Measurements from ENCODE around the gene RTTN. TPM values are rescaled to one million over a fixed set of nuclear protein-coding genes. Genes with fewer than 3 reads are reported as not detected.
"Not testable (repeated sequence)": the region's sequence is repeated elsewhere in the genome, so short reads cannot be mapped to it uniquely, and the experiment has no call there.

Gene RTTN
- total RNA-seq (2014; rRNA removed; shearing (Covaris generic)) = 16.2 and 29.9 TPM in 2 replicates

- DNase-seq (ENCODE audit: low read depth) = peak; percentile 96
Measured at GRCh38 chr18:70205421-70206397, at the start of gene RTTN. Gene RTTN, minus strand, starts transcription at chr18:70205687. Its CDS starts 29 bp downstream, at chr18:70205658.

- DNase-seq (ENCODE audit: low read depth) = no peak
Measured at GRCh38 chr18:70250781-70251180, 45.3 kb upstream of the RTTN start.

- not testable (repeated sequence) for DNase-seq (ENCODE audit: low read depth)
Measured at GRCh38 chr18:70249861-70250260, 44.4 kb upstream of the RTTN start.

- DNase-seq (ENCODE audit: low read depth) = peak; percentile 60
Measured at GRCh38 chr18:70249118-70249517, 43.6 kb upstream of the RTTN start.

GRCh38 chr18:70246061-70246466 lies 40.6 kb upstream of the RTTN start:
- no peak for DNase-seq (ENCODE audit: low read depth)

- no peak for DNase-seq (ENCODE audit: low read depth)
Measured at GRCh38 chr18:70243131-70243929, 37.8 kb upstream of the RTTN start.

GRCh38 chr18:70236921-70237320 lies 31.4 kb upstream of the RTTN start:
- not testable (repeated sequence) for DNase-seq (ENCODE audit: low read depth)

GRCh38 chr18:70235478-70235877 lies 30.0 kb upstream of the RTTN start:
- DNase-seq (ENCODE audit: low read depth) = no peak

GRCh38 chr18:70234667-70235459 lies 29.4 kb upstream of the RTTN start:
- peak; percentile 74 for DNase-seq (ENCODE audit: low read depth)

- DNase-seq (ENCODE audit: low read depth) = no peak
Measured at GRCh38 chr18:70233974-70234373, 28.5 kb upstream of the RTTN start.

- DNase-seq (ENCODE audit: low read depth) = peak; percentile 8
Measured at GRCh38 chr18:70232261-70232660, 26.8 kb upstream of the RTTN start.

- DNase-seq (ENCODE audit: low read depth) = no peak
Measured at GRCh38 chr18:70229639-70230038, 24.2 kb upstream of the RTTN start.

GRCh38 chr18:70228536-70228935 lies 23.0 kb upstream of the RTTN start:
- no peak for DNase-seq (ENCODE audit: low read depth)

GRCh38 chr18:70227438-70227837 lies 22.0 kb upstream of the RTTN start:
- no peak for DNase-seq (ENCODE audit: low read depth)

GRCh38 chr18:70221915-70222278 lies 16.4 kb upstream of the RTTN start:
- no peak for DNase-seq (ENCODE audit: low read depth)

GRCh38 chr18:70221156-70221914 lies 15.8 kb upstream of the RTTN start:
- DNase-seq (ENCODE audit: low read depth) = no peak

GRCh38 chr18:70220628-70221027 lies 15.1 kb upstream of the RTTN start:
- DNase-seq (ENCODE audit: low read depth) = no peak

- no peak for DNase-seq (ENCODE audit: low read depth)
Measured at GRCh38 chr18:70219688-70220087, 14.2 kb upstream of the RTTN start.

- DNase-seq (ENCODE audit: low read depth) = no peak
Measured at GRCh38 chr18:70216788-70217187, 11.3 kb upstream of the RTTN start.

GRCh38 chr18:70207181-70207580 lies 1.7 kb upstream of the RTTN start:
- no peak for DNase-seq (ENCODE audit: low read depth)

- DNase-seq (ENCODE audit: low read depth) = no peak
Measured at GRCh38 chr18:70200286-70200685, 5.2 kb downstream of the RTTN start.
